IMR-90 (cell line): Measurements from ENCODE around the gene STIM1. TPM values are rescaled to one million over a fixed set of nuclear protein-coding genes. Genes with fewer than 3 reads are reported as not detected.

Experiments
- ATAC-seq: fragments of 200-7000 bp; cut with Tn5 transposase; 2 replicates; pipeline ENCODE4 v1.9.1; 2020; ENCODE audit warnings: low read depth, mild to moderate bottlenecking, moderate library complexity
- BruUV-seq: library from RNA; stranded (reverse); fragments of 400-500 nt; replicated peaks from 2 replicates; lab custom pipeline; 2021; lab: Mats Ljungman, UMichigan
- CTCF ChIA-PET: fragments of 300-600 bp; formaldehyde crosslinking; extraction: SDS; loops from one replicate; lab custom pipeline; 2021; ENCODE audit warnings: antibody characterized with exemption; lab: Yijun Ruan, JAX
- POLR2A ChIA-PET: fragments of 300-600 bp; sonication (Branson Sonifier 250); formaldehyde crosslinking; loops from one replicate; lab custom pipeline; 2022; ENCODE audit warnings: antibody characterized with exemption; ENCODE audit not compliant: unreplicated experiment; lab: Charles Lee
- DNase-seq: peaks from one replicate; pipeline ENCODE4 v3.0.0; 2013
- H2AFZ ChIP-seq: replicated peaks from 2 replicates; pipeline ENCODE3; 2013; ENCODE audit warnings: low read length, mild to moderate bottlenecking; ENCODE audit not compliant: poor library complexity
- H2AK5ac ChIP-seq: 2 replicates; pipeline ENCODE4 v1.6.1; 2013; ENCODE audit warnings: low read depth, low read length, inconsistent platforms
- H2AK9ac ChIP-seq: replicated peaks from 2 replicates; pipeline ENCODE3; 2013; ENCODE audit warnings: mild to moderate bottlenecking, low read depth, low read length, moderate library complexity; ENCODE audit not compliant: poor library complexity
- H2BK120ac ChIP-seq: 2 replicates; pipeline ENCODE4 v1.6.1; 2013; ENCODE audit warnings: low read depth, low read length, inconsistent platforms
- H2BK15ac ChIP-seq: 3 replicates; pipeline ENCODE4 v1.6.1; 2013; ENCODE audit warnings: low read depth, low read length, inconsistent platforms
- H2BK20ac ChIP-seq: 2 replicates; pipeline ENCODE4 v1.6.1; 2013; ENCODE audit warnings: low read depth, mild to moderate bottlenecking, inconsistent platforms, low read length, moderate library complexity
- H2BK5ac ChIP-seq: 2 replicates; pipeline ENCODE4 v1.6.1; 2013; ENCODE audit warnings: mild to moderate bottlenecking, low read depth, low read length, inconsistent platforms; ENCODE audit not compliant: poor library complexity, severe bottlenecking
- H3K14ac ChIP-seq: replicated peaks from 2 replicates; pipeline ENCODE4 v1.6.1; 2013; ENCODE audit warnings: low read depth, low read length, inconsistent platforms
- H3K18ac ChIP-seq: 2 replicates; pipeline ENCODE4 v1.6.1; 2013; ENCODE audit warnings: low read depth, low read length, control low read depth
- H3K23ac ChIP-seq: 2 replicates; pipeline ENCODE4 v1.6.1; 2013; ENCODE audit warnings: low read depth, low read length, inconsistent platforms
- H3K27ac ChIP-seq: 2 replicates; pipeline ENCODE4 v1.5.1; 2013; ENCODE audit warnings: mild to moderate bottlenecking, control low read depth, low read length; ENCODE audit not compliant: insufficient read depth
- H3K27me3 ChIP-seq: 2 replicates; pipeline ENCODE4 v1.6.1; 2013; ENCODE audit warnings: low read length; ENCODE audit not compliant: control insufficient read depth, insufficient read depth
- H3K36me3 ChIP-seq: 2 replicates; pipeline ENCODE4 v1.6.1; 2013; ENCODE audit warnings: low read length, mixed read lengths; ENCODE audit not compliant: control insufficient read depth, insufficient read depth
- H3K4ac ChIP-seq: 2 replicates; pipeline ENCODE4 v1.6.1; 2013; ENCODE audit warnings: low read depth, low read length, inconsistent platforms
- H3K4me1 ChIP-seq: 2 replicates; pipeline ENCODE4 v1.6.1; 2013; ENCODE audit warnings: low read length, mixed read lengths; ENCODE audit not compliant: control insufficient read depth, insufficient read depth
- H3K4me2 ChIP-seq: 2 replicates; pipeline ENCODE4 v1.6.1; 2013; ENCODE audit warnings: low read depth, mild to moderate bottlenecking, control low read depth, low read length, moderate library complexity
- H3K4me3 ChIP-seq: 2 replicates; pipeline ENCODE4 v1.5.1; 2013; ENCODE audit warnings: low read depth, mild to moderate bottlenecking, control low read depth, low read length, moderate library complexity; ENCODE audit not compliant: insufficient read depth
- H3K56ac ChIP-seq: 2 replicates; pipeline ENCODE4 v1.6.1; 2013; ENCODE audit warnings: low read length, inconsistent platforms; ENCODE audit not compliant: insufficient read depth; ENCODE audit errors: extremely low read depth
- H3K79me1 ChIP-seq, 2 experiments: 2 replicates each; pipeline ENCODE4 v1.6.1; 2013; ENCODE audit warnings: low read length in 2 of 2, inconsistent platforms in 1 of 2, low read depth in 1 of 2
- H3K9ac ChIP-seq: 2 replicates; pipeline ENCODE4 v1.6.1; 2013; ENCODE audit warnings: low read depth, low read length, control low read depth
- H3K9me1 ChIP-seq: 2 replicates; pipeline ENCODE4 v1.6.1; 2013; ENCODE audit warnings: low read length, inconsistent platforms; ENCODE audit not compliant: insufficient read depth
- H3K9me3 ChIP-seq: 2 replicates; pipeline ENCODE4 v1.6.1; 2013; ENCODE audit warnings: low read length; ENCODE audit not compliant: control insufficient read depth, insufficient read depth
- H4K20me1 ChIP-seq: 2 replicates; pipeline ENCODE4 v1.6.1; 2013; ENCODE audit warnings: low read length, inconsistent platforms; ENCODE audit not compliant: insufficient read depth
- H4K5ac ChIP-seq: 2 replicates; pipeline ENCODE4 v1.6.1; 2013; ENCODE audit warnings: mild to moderate bottlenecking, low read depth, low read length, control low read depth
- H4K8ac ChIP-seq, 2 experiments: 2 replicates each; pipeline ENCODE4 v1.6.1; 2013; ENCODE audit warnings: low read depth in 2 of 2, low read length in 2 of 2, control low read depth in 1 of 2, inconsistent platforms in 1 of 2
- H4K91ac ChIP-seq: 2 replicates; pipeline ENCODE4 v1.6.1; 2013; ENCODE audit warnings: low read depth, low read length, inconsistent platforms; ENCODE audit not compliant: insufficient read depth
- BHLHE40 ChIP-seq: fragments of 150-350 bp; IDR thresholded peaks from 2 replicates; pipeline ENCODE4 v1.6.1; 2016; ENCODE audit warnings: mild to moderate bottlenecking, low read depth, low read length
- CEBPB ChIP-seq: IDR thresholded peaks from 2 replicates; pipeline ENCODE4 v1.6.1; 2012; ENCODE audit warnings: low read depth, low read length, improper control_type of control experiment
- CHD1 ChIP-seq: IDR thresholded peaks from 2 replicates; pipeline ENCODE4 v1.6.1; 2012; ENCODE audit warnings: low read depth, low read length, improper control_type of control experiment
- FOS ChIP-seq: fragments of 150-350 bp; IDR thresholded peaks from 2 replicates; pipeline ENCODE4 v1.6.1; 2016; ENCODE audit warnings: low read depth, low read length
- MAFK ChIP-seq: IDR thresholded peaks from 2 replicates; pipeline ENCODE4 v1.6.1; 2012; ENCODE audit warnings: low read depth, low read length, improper control_type of control experiment
- MAZ ChIP-seq: IDR thresholded peaks from 2 replicates; pipeline ENCODE4 v1.6.1; 2012; ENCODE audit warnings: low read depth, mild to moderate bottlenecking, low read length, improper control_type of control experiment, moderate library complexity, borderline replicate concordance
- MXI1 ChIP-seq: IDR thresholded peaks from 2 replicates; pipeline ENCODE4 v1.6.1; 2012; ENCODE audit warnings: low read depth, mild to moderate bottlenecking, low read length, moderate library complexity, borderline replicate concordance
- NFE2L2 ChIP-seq: fragments of 150-350 bp; IDR thresholded peaks from 2 replicates; pipeline ENCODE4 v1.6.1; 2016; ENCODE audit warnings: low read depth, mild to moderate bottlenecking, low read length
- POLR2A ChIP-seq: IDR thresholded peaks from 2 replicates; pipeline ENCODE4 v1.6.1; 2012; ENCODE audit warnings: mild to moderate bottlenecking, low read depth, low read length
- RAD21 ChIP-seq: IDR thresholded peaks from 2 replicates; pipeline ENCODE4 v1.6.1; 2012; ENCODE audit warnings: low read length, improper control_type of control experiment
- RCOR1 ChIP-seq: IDR thresholded peaks from 2 replicates; pipeline ENCODE4 v1.6.1; 2012; ENCODE audit warnings: mild to moderate bottlenecking, low read length, improper control_type of control experiment; ENCODE audit not compliant: insufficient replicate concordance
- RFX5 ChIP-seq: IDR thresholded peaks from 2 replicates; pipeline ENCODE4 v1.8.0; 2012; ENCODE audit warnings: low read depth, mild to moderate bottlenecking, low read length, moderate library complexity
- WGBS, 2 experiments: methylation state at CpG; one replicate each; pipeline versions ENCODE4 v1.1.5 to v1.1.7; 2013; ENCODE audit warnings: missing lambda C conversion rate in 2 of 2; ENCODE audit not compliant: insufficient read length in 1 of 2; ENCODE audit errors: extremely low coverage in 2 of 2; 5-methylcytosine and 5-hydroxymethylcytosine counted together
- dilution Hi-C: fragments of 300-500 bp; cut with HindIII; formaldehyde crosslinking; loops from one replicate; pipeline ENCODE4 v1.14.3; 2018; ENCODE audit warnings: low sequenced_read_pairs; ENCODE audit not compliant: unreplicated experiment
- in situ Hi-C: fragments of 300-500 bp; cut with MboI; formaldehyde crosslinking; loops from 3 replicates; pipeline ENCODE4 v1.14.3; 2019; ENCODE audit warnings: low sequenced_read_pairs, inconsistent platforms, mixed read lengths
- intact Hi-C: fragments of 100-400 bp; cut with micrococcal nuclease; formaldehyde crosslinking; loops from 2 replicates; pipeline ENCODE4 v1.10.0; 2022
- polyA plus RNA-seq, 3 experiments: library from polyadenylated mRNA; depleted of rRNA; stranded (reverse); fragments of >200 nt; gene quantifications; 2 replicates each; pipeline ENCODE4 v1.2.3, GENCODE V29; 2012; ENCODE audit warnings: low replicate concordance in 1 of 3
- total RNA-seq: library from RNA; depleted of rRNA; stranded (reverse); fragments of >200 nt; gene quantifications from 2 replicates; pipeline ENCODE4 v1.2.3, GENCODE V29; 2012
- TF ChIP-seq, protein P1 (sequence below): conservative IDR thresholded peaks from 2 replicates; pipeline ENCODE4 v1.5.1; 2012; ENCODE audit warnings: mild to moderate bottlenecking, low read depth, low read length, improper control_type of control experiment

The STIM1 gene
- total and polyA plus RNA-seq, 2 of the 4 experiments (the other 2 are of a cell fraction), result 17.9 to 23.0 TPM

GRCh38 chr11:3964935-3965604 lies 109.6 kb downstream of the STIM1 start:
- TF ChIP-seq CEBPB (no peak), FOS (no peak), RCOR1 (no peak), MAFK (no peak), BHLHE40 (no peak), POLR2A (no peak), CHD1 (no peak), NFE2L2 (no peak), MAZ (no peak), RFX5 (no peak), RAD21 (no peak), MXI1 (no peak)
- TF ChIP-seq, protein P1, sequence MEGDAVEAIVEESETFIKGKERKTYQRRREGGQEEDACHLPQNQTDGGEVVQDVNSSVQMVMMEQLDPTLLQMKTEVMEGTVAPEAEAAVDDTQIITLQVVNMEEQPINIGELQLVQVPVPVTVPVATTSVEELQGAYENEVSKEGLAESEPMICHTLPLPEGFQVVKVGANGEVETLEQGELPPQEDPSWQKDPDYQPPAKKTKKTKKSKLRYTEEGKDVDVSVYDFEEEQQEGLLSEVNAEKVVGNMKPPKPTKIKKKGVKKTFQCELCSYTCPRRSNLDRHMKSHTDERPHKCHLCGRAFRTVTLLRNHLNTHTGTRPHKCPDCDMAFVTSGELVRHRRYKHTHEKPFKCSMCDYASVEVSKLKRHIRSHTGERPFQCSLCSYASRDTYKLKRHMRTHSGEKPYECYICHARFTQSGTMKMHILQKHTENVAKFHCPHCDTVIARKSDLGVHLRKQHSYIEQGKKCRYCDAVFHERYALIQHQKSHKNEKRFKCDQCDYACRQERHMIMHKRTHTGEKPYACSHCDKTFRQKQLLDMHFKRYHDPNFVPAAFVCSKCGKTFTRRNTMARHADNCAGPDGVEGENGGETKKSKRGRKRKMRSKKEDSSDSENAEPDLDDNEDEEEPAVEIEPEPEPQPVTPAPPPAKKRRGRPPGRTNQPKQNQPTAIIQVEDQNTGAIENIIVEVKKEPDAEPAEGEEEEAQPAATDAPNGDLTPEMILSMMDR, result no peak
- H2AK9ac ChIP-seq, result no peak overlapping the region
- no peak overlapping the region for H3K23ac ChIP-seq
- peaks cover 5 to 11% of the 10 kb centered on the region in 2 experiments; a peak in 3 of 4 replicates for H3K79me1 ChIP-seq
- no peak overlapping the region for H3K4ac ChIP-seq
- no peaks in the 10 kb centered on the region for H3K4me1 ChIP-seq
- no peak overlapping the region for H2BK20ac ChIP-seq
- no peaks in the 10 kb centered on the region for H3K36me3 ChIP-seq
- no peak overlapping the region for H2BK15ac ChIP-seq
- no CpG with 5 or more reads among the region's 1 CpG for WGBS, 2 experiments
- no peak overlapping the region for H2BK120ac ChIP-seq
- peaks cover 5% of the 10 kb centered on the region; the same call in 1 of the 2 replicates for H3K9me1 ChIP-seq
- ChIA-PET CTCF (no interaction called here), POLR2A (no interaction called here)
- no peak overlapping the region for H4K91ac ChIP-seq
- no peak overlapping the region for H3K56ac ChIP-seq
- intact Hi-C loops (loop anchor here (5.0 kb wide), 1 partner anchor 58 kb away; no protein-coding TSS in a partner anchor), dilution Hi-C loops (no loop called here), in situ Hi-C loops (no loop called here)
- no peak overlapping the region for H3K9ac ChIP-seq
- no peaks in the 10 kb centered on the region for H3K27me3 ChIP-seq
- H2AK5ac ChIP-seq, result no peak overlapping the region
- no peak overlapping the region for H3K18ac ChIP-seq
- H3K4me3 ChIP-seq, result no peak overlapping the region
- no peak overlapping the region for H3K27ac ChIP-seq
- H4K8ac ChIP-seq, result no peak overlapping the region
- H4K20me1 ChIP-seq, result no peaks in the 10 kb centered on the region
- no peak overlapping the region for H2BK5ac ChIP-seq
- ATAC-seq (no peak), DNase-seq (no peak)
- H3K14ac ChIP-seq, result no peak overlapping the region
- no peaks in the 10 kb centered on the region for H3K9me3 ChIP-seq
- H2AFZ ChIP-seq, result no peak overlapping the region
- H4K5ac ChIP-seq, result no peak overlapping the region
- H3K4me2 ChIP-seq, result no peak overlapping the region
- no TSS peak for BruUV-seq
